IMR-90 (cell line): ENCODE data around the gene TAL2. TPM values are rescaled to one million over a fixed set of nuclear protein-coding genes. Genes with fewer than 3 reads are reported as not detected.

Experiments used
- ATAC-seq: fragments of 200-7000 bp; cut with Tn5 transposase; 2 replicates; pipeline ENCODE4 v1.9.1; 2020; ENCODE audit warnings: low read depth, mild to moderate bottlenecking, moderate library complexity
- BruUV-seq: library from RNA; stranded (reverse); fragments of 400-500 nt; replicated peaks from 2 replicates; lab custom pipeline; 2021; lab: Mats Ljungman, UMichigan
- CTCF ChIA-PET: fragments of 300-600 bp; formaldehyde crosslinking; extraction: SDS; loops from one replicate; lab custom pipeline; 2021; ENCODE audit warnings: antibody characterized with exemption; lab: Yijun Ruan, JAX
- POLR2A ChIA-PET: fragments of 300-600 bp; sonication (Branson Sonifier 250); formaldehyde crosslinking; loops from one replicate; lab custom pipeline; 2022; ENCODE audit warnings: antibody characterized with exemption; ENCODE audit not compliant: unreplicated experiment; lab: Charles Lee
- DNase-seq: peaks from one replicate; pipeline ENCODE4 v3.0.0; 2013
- H2AFZ ChIP-seq: replicated peaks from 2 replicates; pipeline ENCODE3; 2013; ENCODE audit warnings: low read length, mild to moderate bottlenecking; ENCODE audit not compliant: poor library complexity
- H2AK5ac ChIP-seq: 2 replicates; pipeline ENCODE4 v1.6.1; 2013; ENCODE audit warnings: low read depth, low read length, inconsistent platforms
- H2AK9ac ChIP-seq: replicated peaks from 2 replicates; pipeline ENCODE3; 2013; ENCODE audit warnings: mild to moderate bottlenecking, low read depth, low read length, moderate library complexity; ENCODE audit not compliant: poor library complexity
- H2BK120ac ChIP-seq: 2 replicates; pipeline ENCODE4 v1.6.1; 2013; ENCODE audit warnings: low read depth, low read length, inconsistent platforms
- H2BK15ac ChIP-seq: 3 replicates; pipeline ENCODE4 v1.6.1; 2013; ENCODE audit warnings: low read depth, low read length, inconsistent platforms
- H2BK20ac ChIP-seq: 2 replicates; pipeline ENCODE4 v1.6.1; 2013; ENCODE audit warnings: low read depth, mild to moderate bottlenecking, inconsistent platforms, low read length, moderate library complexity
- H2BK5ac ChIP-seq: 2 replicates; pipeline ENCODE4 v1.6.1; 2013; ENCODE audit warnings: mild to moderate bottlenecking, low read depth, low read length, inconsistent platforms; ENCODE audit not compliant: poor library complexity, severe bottlenecking
- H3K14ac ChIP-seq: replicated peaks from 2 replicates; pipeline ENCODE4 v1.6.1; 2013; ENCODE audit warnings: low read depth, low read length, inconsistent platforms
- H3K18ac ChIP-seq: 2 replicates; pipeline ENCODE4 v1.6.1; 2013; ENCODE audit warnings: low read depth, low read length, control low read depth
- H3K23ac ChIP-seq: 2 replicates; pipeline ENCODE4 v1.6.1; 2013; ENCODE audit warnings: low read depth, low read length, inconsistent platforms
- H3K27ac ChIP-seq: 2 replicates; pipeline ENCODE4 v1.5.1; 2013; ENCODE audit warnings: mild to moderate bottlenecking, control low read depth, low read length; ENCODE audit not compliant: insufficient read depth
- H3K27me3 ChIP-seq: 2 replicates; pipeline ENCODE4 v1.6.1; 2013; ENCODE audit warnings: low read length; ENCODE audit not compliant: control insufficient read depth, insufficient read depth
- H3K36me3 ChIP-seq: 2 replicates; pipeline ENCODE4 v1.6.1; 2013; ENCODE audit warnings: low read length, mixed read lengths; ENCODE audit not compliant: control insufficient read depth, insufficient read depth
- H3K4ac ChIP-seq: 2 replicates; pipeline ENCODE4 v1.6.1; 2013; ENCODE audit warnings: low read depth, low read length, inconsistent platforms
- H3K4me1 ChIP-seq: 2 replicates; pipeline ENCODE4 v1.6.1; 2013; ENCODE audit warnings: low read length, mixed read lengths; ENCODE audit not compliant: control insufficient read depth, insufficient read depth
- H3K4me2 ChIP-seq: 2 replicates; pipeline ENCODE4 v1.6.1; 2013; ENCODE audit warnings: low read depth, mild to moderate bottlenecking, control low read depth, low read length, moderate library complexity
- H3K4me3 ChIP-seq: 2 replicates; pipeline ENCODE4 v1.5.1; 2013; ENCODE audit warnings: low read depth, mild to moderate bottlenecking, control low read depth, low read length, moderate library complexity; ENCODE audit not compliant: insufficient read depth
- H3K56ac ChIP-seq: 2 replicates; pipeline ENCODE4 v1.6.1; 2013; ENCODE audit warnings: low read length, inconsistent platforms; ENCODE audit not compliant: insufficient read depth; ENCODE audit errors: extremely low read depth
- H3K79me1 ChIP-seq, 2 experiments: 2 replicates each; pipeline ENCODE4 v1.6.1; 2013; ENCODE audit warnings: low read length in 2 of 2, inconsistent platforms in 1 of 2, low read depth in 1 of 2
- H3K9ac ChIP-seq: 2 replicates; pipeline ENCODE4 v1.6.1; 2013; ENCODE audit warnings: low read depth, low read length, control low read depth
- H3K9me1 ChIP-seq: 2 replicates; pipeline ENCODE4 v1.6.1; 2013; ENCODE audit warnings: low read length, inconsistent platforms; ENCODE audit not compliant: insufficient read depth
- H3K9me3 ChIP-seq: 2 replicates; pipeline ENCODE4 v1.6.1; 2013; ENCODE audit warnings: low read length; ENCODE audit not compliant: control insufficient read depth, insufficient read depth
- H4K20me1 ChIP-seq: 2 replicates; pipeline ENCODE4 v1.6.1; 2013; ENCODE audit warnings: low read length, inconsistent platforms; ENCODE audit not compliant: insufficient read depth
- H4K5ac ChIP-seq: 2 replicates; pipeline ENCODE4 v1.6.1; 2013; ENCODE audit warnings: mild to moderate bottlenecking, low read depth, low read length, control low read depth
- H4K8ac ChIP-seq, 2 experiments: 2 replicates each; pipeline ENCODE4 v1.6.1; 2013; ENCODE audit warnings: low read depth in 2 of 2, low read length in 2 of 2, control low read depth in 1 of 2, inconsistent platforms in 1 of 2
- H4K91ac ChIP-seq: 2 replicates; pipeline ENCODE4 v1.6.1; 2013; ENCODE audit warnings: low read depth, low read length, inconsistent platforms; ENCODE audit not compliant: insufficient read depth
- POLR2A ChIP-seq: IDR thresholded peaks from 2 replicates; pipeline ENCODE4 v1.6.1; 2012; ENCODE audit warnings: mild to moderate bottlenecking, low read depth, low read length
- WGBS, 2 experiments: methylation state at CpG; one replicate each; pipeline versions ENCODE4 v1.1.5 to v1.1.7; 2013; ENCODE audit warnings: missing lambda C conversion rate in 2 of 2; ENCODE audit not compliant: insufficient read length in 1 of 2; ENCODE audit errors: extremely low coverage in 2 of 2; 5-methylcytosine and 5-hydroxymethylcytosine counted together
- dilution Hi-C: fragments of 300-500 bp; cut with HindIII; formaldehyde crosslinking; loops from one replicate; pipeline ENCODE4 v1.14.3; 2018; ENCODE audit warnings: low sequenced_read_pairs; ENCODE audit not compliant: unreplicated experiment
- in situ Hi-C: fragments of 300-500 bp; cut with MboI; formaldehyde crosslinking; loops from 3 replicates; pipeline ENCODE4 v1.14.3; 2019; ENCODE audit warnings: low sequenced_read_pairs, inconsistent platforms, mixed read lengths
- intact Hi-C: fragments of 100-400 bp; cut with micrococcal nuclease; formaldehyde crosslinking; loops from 2 replicates; pipeline ENCODE4 v1.10.0; 2022
- polyA plus RNA-seq, 3 experiments: library from polyadenylated mRNA; depleted of rRNA; stranded (reverse); fragments of >200 nt; gene quantifications; 2 replicates each; pipeline ENCODE4 v1.2.3, GENCODE V29; 2012; ENCODE audit warnings: low replicate concordance in 1 of 3
- total RNA-seq: library from RNA; depleted of rRNA; stranded (reverse); fragments of >200 nt; gene quantifications from 2 replicates; pipeline ENCODE4 v1.2.3, GENCODE V29; 2012

The TAL2 gene
- total and polyA plus RNA-seq, 2 of the 4 experiments (the other 2 are of a cell fraction) = 0.26 TPM; not detected in 1

GRCh38 chr9:105678781-105679180, 16.5 kb downstream of the TAL2 start:
- no peaks in the 10 kb centered on the region for H3K9me1 ChIP-seq
- ChIA-PET CTCF (no interaction called here), POLR2A (no interaction called here)
- no peak overlapping the region for H2BK15ac ChIP-seq
- no peak overlapping the region for H2AK9ac ChIP-seq
- H3K36me3 ChIP-seq = no peaks in the 10 kb centered on the region
- no peak overlapping the region for H2AFZ ChIP-seq
- H3K4ac ChIP-seq = no peak overlapping the region
- H3K79me1 ChIP-seq = no peaks in the 10 kb centered on the region
- DNase-seq = no peak
- no peak overlapping the region for H4K8ac ChIP-seq
- H2BK120ac ChIP-seq = no peak overlapping the region
- no peak overlapping the region for H3K4me2 ChIP-seq
- TF ChIP-seq POLR2A = no peak
- H4K5ac ChIP-seq = no peak overlapping the region
- no peak for ATAC-seq
- no TSS peak for BruUV-seq
- in situ Hi-C loops = no loop called here
- no peak overlapping the region for H2AK5ac ChIP-seq
- H4K20me1 ChIP-seq = no peaks in the 10 kb centered on the region
- H2BK20ac ChIP-seq = no peak overlapping the region
- no peak overlapping the region for H3K27ac ChIP-seq
- no peak overlapping the region for H3K23ac ChIP-seq
- dilution Hi-C loops = no loop called here
- no peak overlapping the region for H3K14ac ChIP-seq
- no peak overlapping the region for H3K9ac ChIP-seq
- no peaks in the 10 kb centered on the region for H3K4me1 ChIP-seq
- no peak overlapping the region for H2BK5ac ChIP-seq
- H4K91ac ChIP-seq = no peak overlapping the region
- intact Hi-C loops = no loop called here
- H3K9me3 ChIP-seq = no peaks in the 10 kb centered on the region
- H3K56ac ChIP-seq = no peak overlapping the region
- H3K27me3 ChIP-seq = peaks cover 7% of the 10 kb centered on the region
- no peak overlapping the region for H3K4me3 ChIP-seq
- WGBS, 2 experiments = no CpG with 5 or more reads among the region's 1 CpG
- no peak overlapping the region for H3K18ac ChIP-seq
